Keratinocyte (primary cell): Measurements from ENCODE around the gene SENP1. TPM values are rescaled to one million over a fixed set of nuclear protein-coding genes. Genes with fewer than 3 reads are reported as not detected.

Experiments used
- DNase-seq: peaks from one replicate; pipeline ENCODE4 v3.0.0-alpha.2; 2011; ENCODE audit warnings: low read depth, missing footprints, low spot score
- FAIRE-seq: peaks from 2 replicates; lab custom pipeline; 2011; peaks lifted over from hg19 to GRCh38; lab: Jason Lieb, UNC
- H2AFZ ChIP-seq: 2 replicates; pipeline ENCODE4 v1.6.0; 2012; ENCODE audit warnings: low read length, control low read depth, inconsistent platforms; ENCODE audit not compliant: control insufficient read depth
- H3K27ac ChIP-seq: 2 replicates; pipeline ENCODE4 v1.5.1; 2011; ENCODE audit warnings: low read length; ENCODE audit not compliant: control insufficient read depth, insufficient read depth
- H3K27me3 ChIP-seq: 3 replicates; pipeline ENCODE4 v1.6.0; 2011; ENCODE audit warnings: low read length; ENCODE audit not compliant: control insufficient read depth, insufficient read depth; ENCODE audit errors: extremely low read depth
- H3K36me3 ChIP-seq, 2 experiments: 2 replicates in 1 of 2; 3 replicates in 1 of 2; pipeline ENCODE4 v1.5.1; 2011; ENCODE audit warnings: low read length in 2 of 2, mild to moderate bottlenecking in 1 of 2; ENCODE audit not compliant: control insufficient read depth in 2 of 2, insufficient read depth in 2 of 2; ENCODE audit errors: extremely low read depth in 1 of 2
- H3K4me1 ChIP-seq: 3 replicates; pipeline ENCODE4 v1.5.1; 2011; ENCODE audit warnings: low read length; ENCODE audit not compliant: control insufficient read depth, insufficient read depth; ENCODE audit errors: extremely low read depth
- H3K4me2 ChIP-seq: 3 replicates; pipeline ENCODE4 v1.6.0; 2011; ENCODE audit warnings: low read depth, low read length; ENCODE audit not compliant: control insufficient read depth, insufficient read depth; ENCODE audit errors: extremely low read depth
- H3K4me3 ChIP-seq, 3 experiments: fragments of 200-600 bp in 1 of 3; sonication (generic) in 1 of 3; 2 replicates in 2 of 3; 3 replicates in 1 of 3; pipeline ENCODE4 v1.5.1; 2011 to 2016; ENCODE audit warnings: low read length in 3 of 3, mild to moderate bottlenecking in 3 of 3, control low read depth in 2 of 3, inconsistent platforms in 1 of 3, low read depth in 1 of 3, mixed read lengths in 1 of 3, mixed run types in 1 of 3, moderate library complexity in 1 of 3; ENCODE audit not compliant: control insufficient read depth in 2 of 3, insufficient read depth in 2 of 3; ENCODE audit errors: extremely low read depth in 1 of 3
- H3K79me2 ChIP-seq: 2 replicates; pipeline ENCODE4 v1.6.0; 2012; ENCODE audit warnings: low read length; ENCODE audit not compliant: control insufficient read depth, insufficient read depth
- H3K9ac ChIP-seq: 3 replicates; pipeline ENCODE4 v1.6.0; 2011; ENCODE audit warnings: low read length; ENCODE audit not compliant: control insufficient read depth, insufficient read depth; ENCODE audit errors: extremely low read depth
- H3K9me1 ChIP-seq: 3 replicates; pipeline ENCODE4 v1.6.0; 2011; ENCODE audit warnings: low read length; ENCODE audit not compliant: control insufficient read depth, insufficient read depth; ENCODE audit errors: extremely low read depth
- H3K9me3 ChIP-seq: 2 replicates; pipeline ENCODE4 v1.5.1; 2012; ENCODE audit warnings: low read depth, low read length; ENCODE audit not compliant: control insufficient read depth
- H4K20me1 ChIP-seq: 3 replicates; pipeline ENCODE4 v1.6.0; 2011; ENCODE audit warnings: low read length; ENCODE audit not compliant: control insufficient read depth, insufficient read depth; ENCODE audit errors: extremely low read depth
- EZH2 ChIP-seq: IDR thresholded peaks from one replicate; pipeline ENCODE4 v1.6.1; 2012; ENCODE audit warnings: inconsistent platforms, mild to moderate bottlenecking, low read length, moderate library complexity
- dilution Hi-C: fragments of 300-500 bp; cut with MboI; formaldehyde crosslinking; loops from one replicate; pipeline ENCODE4 v1.7.0; 2020; ENCODE audit warnings: low sequenced_read_pairs; ENCODE audit not compliant: extremely low pct_ligation_motif_present
- polyA plus RNA-seq, 5 experiments: library from polyadenylated mRNA; depleted of rRNA in 3 of 5; stranded (reverse) in 3 of 5; stranded (forward) in 1 of 5; unstranded in 1 of 5; fragments of >200 nt; gene quantifications; 1 replicate in 1 of 5; 2 replicates in 3 of 5; 3 replicates in 1 of 5; pipeline versions ENCODE4 v1.2.1 to v1.2.3, GENCODE V29; 2011 to 2012; ENCODE audit warnings: missing spikeins in 2 of 5, low read depth in 1 of 5, low replicate concordance in 1 of 5
- TF ChIP-seq, protein P1 (sequence below), 3 experiments: IDR thresholded peaks in 1 of 3; conservative IDR thresholded peaks in 1 of 3; optimal IDR thresholded peaks in 1 of 3; 2 replicates in 2 of 3; 3 replicates in 1 of 3; pipeline versions ENCODE3 to v1.5.1; 2011; ENCODE audit warnings: low read length in 3 of 3, mild to moderate bottlenecking in 3 of 3, moderate library complexity in 2 of 3, control low read depth in 1 of 3, inconsistent platforms in 1 of 3; ENCODE audit not compliant: insufficient read depth in 2 of 3; ENCODE audit errors: extremely low read depth in 1 of 3

SENP1 gene
- polyA plus RNA-seq, 1 donor (not counting 4 experiments of a cell fraction or from before 2014, with no cell fraction given): 15.4 TPM

DNA sequence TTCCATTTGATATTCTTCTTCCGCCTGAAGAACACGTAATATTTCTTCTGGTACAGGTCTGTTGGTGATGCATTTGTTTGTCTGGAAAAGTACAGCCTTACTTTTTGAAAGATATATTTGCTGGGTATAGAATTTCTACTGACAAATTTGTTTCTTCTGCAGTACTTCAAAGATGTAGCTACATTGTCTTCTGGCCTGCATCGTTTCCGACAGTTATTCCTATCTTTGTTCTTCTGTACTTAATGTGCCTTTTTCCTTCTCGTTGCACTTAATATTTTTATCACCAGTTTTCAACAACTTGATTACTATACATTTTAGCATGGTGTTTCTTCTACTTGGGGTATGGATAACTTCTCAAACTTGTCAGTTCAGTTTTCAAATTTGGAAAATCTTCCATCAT, 47.1 kb downstream of the SENP1 start:
- Histone ChIP-seq H2AFZ (no peak overlapping the region), H3K9ac (no peak overlapping the region), H3K4me3 (no peak overlapping the region), H3K4me2 (no peak overlapping the region), H3K79me2 (no peaks in the 10 kb centered on the region), H3K4me1 (no peaks in the 10 kb centered on the region), H3K36me3 (peaks cover 2 to 15% of the 10 kb centered on the region in 2 experiments), H3K27me3 (no peaks in the 10 kb centered on the region), H4K20me1 (no peaks in the 10 kb centered on the region), H3K9me1 (no peaks in the 10 kb centered on the region), H3K27ac (no peak overlapping the region), H3K9me3 (no peaks in the 10 kb centered on the region)
- TF ChIP-seq EZH2: no peak
- FAIRE-seq: no peak
- no peak for DNase-seq
- dilution Hi-C loops: no loop called here

DNA sequence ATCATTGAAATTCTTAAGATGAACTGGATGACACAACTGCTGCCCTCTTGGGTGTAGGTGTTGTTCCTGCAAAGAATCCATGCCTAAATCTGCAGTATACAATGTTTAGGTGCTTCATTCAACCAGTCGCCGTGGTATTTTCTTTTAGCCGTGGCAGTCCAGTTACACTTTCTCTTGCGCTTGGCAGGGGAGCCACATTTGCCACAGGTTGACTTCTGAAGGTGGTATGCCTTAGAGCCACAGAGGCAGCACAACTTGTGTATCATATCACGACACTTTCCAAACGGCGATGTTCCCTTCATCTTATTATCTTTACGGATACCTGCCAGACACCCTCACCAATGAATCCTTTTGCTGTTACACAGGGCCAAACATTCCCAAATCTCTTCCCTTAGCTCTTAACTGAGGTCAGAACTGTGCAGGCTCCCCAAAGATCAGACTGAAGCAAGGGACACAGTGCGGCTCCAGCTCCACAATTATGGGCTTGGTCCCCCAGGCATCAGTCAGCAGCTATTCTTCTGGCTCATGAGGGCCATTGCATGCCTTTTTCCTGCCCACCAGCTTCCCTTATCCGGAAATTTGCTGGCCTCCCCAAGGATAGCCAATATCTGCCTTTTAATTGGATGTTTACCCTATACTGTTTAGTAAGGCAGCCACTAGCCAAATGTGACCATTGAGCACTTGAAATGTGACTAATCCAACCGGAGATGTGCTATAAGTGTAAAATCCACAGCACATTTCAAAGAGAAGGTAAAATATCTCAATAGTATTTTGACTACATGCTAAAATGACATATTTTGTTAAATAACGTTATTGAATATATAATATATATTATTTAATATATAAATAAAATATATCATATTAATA, 50.7 kb downstream of the SENP1 start:
- Histone ChIP-seq H3K36me3 (no peaks in the 10 kb centered on the region), H3K79me2 (no peaks in the 10 kb centered on the region), H3K9ac (no peak overlapping the region), H3K9me1 (no peaks in the 10 kb centered on the region), H3K27me3 (no peaks in the 10 kb centered on the region), H3K27ac (no peak overlapping the region), H4K20me1 (no peaks in the 10 kb centered on the region), H3K4me2 (no peak overlapping the region), H2AFZ (no peak overlapping the region), H3K4me1 (no peaks in the 10 kb centered on the region), H3K9me3 (no peaks in the 10 kb centered on the region), H3K4me3 (no peak overlapping the region)
- dilution Hi-C loops: no loop called here
- TF ChIP-seq, protein P1, sequence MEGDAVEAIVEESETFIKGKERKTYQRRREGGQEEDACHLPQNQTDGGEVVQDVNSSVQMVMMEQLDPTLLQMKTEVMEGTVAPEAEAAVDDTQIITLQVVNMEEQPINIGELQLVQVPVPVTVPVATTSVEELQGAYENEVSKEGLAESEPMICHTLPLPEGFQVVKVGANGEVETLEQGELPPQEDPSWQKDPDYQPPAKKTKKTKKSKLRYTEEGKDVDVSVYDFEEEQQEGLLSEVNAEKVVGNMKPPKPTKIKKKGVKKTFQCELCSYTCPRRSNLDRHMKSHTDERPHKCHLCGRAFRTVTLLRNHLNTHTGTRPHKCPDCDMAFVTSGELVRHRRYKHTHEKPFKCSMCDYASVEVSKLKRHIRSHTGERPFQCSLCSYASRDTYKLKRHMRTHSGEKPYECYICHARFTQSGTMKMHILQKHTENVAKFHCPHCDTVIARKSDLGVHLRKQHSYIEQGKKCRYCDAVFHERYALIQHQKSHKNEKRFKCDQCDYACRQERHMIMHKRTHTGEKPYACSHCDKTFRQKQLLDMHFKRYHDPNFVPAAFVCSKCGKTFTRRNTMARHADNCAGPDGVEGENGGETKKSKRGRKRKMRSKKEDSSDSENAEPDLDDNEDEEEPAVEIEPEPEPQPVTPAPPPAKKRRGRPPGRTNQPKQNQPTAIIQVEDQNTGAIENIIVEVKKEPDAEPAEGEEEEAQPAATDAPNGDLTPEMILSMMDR (optimal IDR thresholded peaks at IDR 0.05 in 1 of 3, IDR thresholded peaks at IDR 0.05 in 1 of 3, conservative IDR thresholded peaks at IDR 0.05 in 1 of 3; ENCODE audit: extremely low read depth in 1 of 3, insufficient read depth in 2 of 3, low read length in 3 of 3): no peak
- no peak for TF ChIP-seq EZH2
- DNase-seq (no peak), FAIRE-seq (no peak)
